Sigmoid colon (tissue), 7 donors: Measurements from ENCODE around the gene ZC3H13. TPM values are rescaled to one million over a fixed set of nuclear protein-coding genes. Genes with fewer than 3 reads are reported as not detected.

ENCODE experiments used
- DNase-seq: peaks from one replicate; pipeline ENCODE4 v3.0.0-alpha.2; 2019
- H3K27ac ChIP-seq, 4 donors: fragments of 200-600 bp; sonication (generic); one replicate each; pipeline ENCODE4 v1.5.1; 2016 to 2019; ENCODE audit warnings: mild to moderate bottlenecking in 1 of 4
- H3K27me3 ChIP-seq, 3 donors: fragments of 200-600 bp; sonication (generic); one replicate each; pipeline ENCODE4 v1.5.1; 2019; ENCODE audit warnings: mild to moderate bottlenecking in 1 of 3
- H3K36me3 ChIP-seq, 4 donors: fragments of 200-600 bp; sonication (generic); one replicate each; pipeline ENCODE4 v1.5.1; 2016 to 2019
- H3K4me1 ChIP-seq, 4 donors: fragments of 200-600 bp; sonication (generic); one replicate each; pipeline ENCODE4 v1.5.1; 2017 to 2019
- H3K4me3 ChIP-seq, 4 donors: fragments of 200-600 bp; sonication (generic); one replicate each; pipeline ENCODE4 v1.5.1; 2017 to 2019; ENCODE audit warnings: mild to moderate bottlenecking in 2 of 4, moderate library complexity in 1 of 4
- H3K9me3 ChIP-seq, 4 donors: fragments of 200-600 bp in 3 of 4; sonication (generic) in 3 of 4; one replicate each; pipeline versions ENCODE4 v1.5.1 to v1.6.1; 2013 to 2019
- CTCF ChIP-seq, 4 experiments: fragments of 450-650 bp in 3 of 4; fragments of 200-600 bp in 1 of 4; IDR thresholded peaks; one replicate each; pipeline ENCODE4 v1.5.1; 2016 to 2019; ENCODE audit warnings: antibody characterized with exemption in 4 of 4, mild to moderate bottlenecking in 3 of 4, moderate library complexity in 2 of 4
- EP300 ChIP-seq, 4 donors: sonication (generic); formaldehyde crosslinking; IDR thresholded peaks; one replicate each; pipeline ENCODE4 v1.6.1; 2017; ENCODE audit warnings: antibody characterized with exemption in 4 of 4
- POLR2A ChIP-seq, 2 donors: fragments of 450-650 bp; IDR thresholded peaks; one replicate each; pipeline ENCODE4 v1.6.1; 2016; ENCODE audit warnings: antibody characterized with exemption in 2 of 2, mild to moderate bottlenecking in 2 of 2, moderate library complexity in 2 of 2
- POLR2AphosphoS5 ChIP-seq, 4 donors: sonication (generic); formaldehyde crosslinking; IDR thresholded peaks; one replicate each; pipeline ENCODE4 v1.6.1; 2017; ENCODE audit warnings: antibody characterized with exemption in 4 of 4
- WGBS, 2 donors: extraction: QIAGEN DNeasy Blood & Tissue Kit; methylation state at CpG; one replicate each; pipeline ENCODE4 v1.1.7; 2013; 5-methylcytosine and 5-hydroxymethylcytosine counted together
- intact Hi-C: fragments of 100-400 bp; cut with DNase I; formaldehyde crosslinking; loops from one replicate; pipeline ENCODE4 v1.15.1; 2023
- polyA plus RNA-seq, 3 donors: library from polyadenylated mRNA; stranded (reverse); fragments of 200-250 nt; gene quantifications; one replicate each; pipeline ENCODE4 v1.2.3, GENCODE V29; 2013
- total RNA-seq, 4 donors: library from RNA; depleted of rRNA; stranded (reverse); fragments of >200 nt; gene quantifications; one replicate each; pipeline ENCODE4 v1.1.0, GENCODE V29; 2016
- donor health status: healthy with polysubstance abuse.
- donor health status: Bipolar disorder and iron deficiency.
- donor health status: healthy.

Gene ZC3H13
- total and polyA plus RNA-seq, 7 donors: 5.8 to 45.3 (median 30.9) TPM

- Histone ChIP-seq H3K27me3 (no peaks in the 10 kb centered on the region), H3K27ac (no peak overlapping the region), H3K36me3 (peaks cover 0 to 88% (median 11%) of the 10 kb centered on the region in 4 donors), H3K4me1 (no peaks in the 10 kb centered on the region), H3K4me3 (no peak overlapping the region), H3K9me3 (no peaks in the 10 kb centered on the region)
- WGBS, 2 donors: 95 to 98% methylated on average over 2 of the region's 2 CpGs
- intact Hi-C loops: no loop called here
- no peak for TF ChIP-seq CTCF (IDR thresholded peaks at IDR 0.05)
- no peak for TF ChIP-seq EP300 (IDR thresholded peaks at IDR 0.05)
- no peak for TF ChIP-seq POLR2AphosphoS5 (IDR thresholded peaks at IDR 0.05)
- TF ChIP-seq POLR2A (IDR thresholded peaks at IDR 0.05): no peak
- DNase-seq: no peak
Observed at GRCh38 chr13:45974500-45974899, 78.0 kb downstream of the ZC3H13 start.

GRCh38 chr13:45967589-45967988 lies 85.0 kb downstream of the ZC3H13 start:
- TF ChIP-seq POLR2A (IDR thresholded peaks at IDR 0.05) (no peak), POLR2AphosphoS5 (IDR thresholded peaks at IDR 0.05) (no peak), EP300 (IDR thresholded peaks at IDR 0.05) (no peak), CTCF (IDR thresholded peaks at IDR 0.05) (no peak)
- H3K36me3 ChIP-seq: peaks cover 15 to 90% (median 36%) of the 10 kb centered on the region in 4 donors
- H3K4me1 ChIP-seq: no peaks in the 10 kb centered on the region
- 97 to 98% methylated on average over 16 of the region's 16 CpGs for WGBS, 2 donors
- no peaks in the 10 kb centered on the region for H3K9me3 ChIP-seq
- intact Hi-C loops: no loop called here
- no peak for DNase-seq
- no peak overlapping the region for H3K27ac ChIP-seq
- no peaks in the 10 kb centered on the region for H3K27me3 ChIP-seq
- H3K4me3 ChIP-seq: no peak overlapping the region

- DNase-seq: no peak
- TF ChIP-seq POLR2AphosphoS5 (IDR thresholded peaks at IDR 0.05) (no peak), CTCF (IDR thresholded peaks at IDR 0.05) (no peak), EP300 (IDR thresholded peaks at IDR 0.05) (no peak), POLR2A (IDR thresholded peaks at IDR 0.05) (no peak)
- WGBS, 2 donors: 92 to 95% methylated on average over 3 of the region's 3 CpGs
- Histone ChIP-seq H3K27me3 (no peaks in the 10 kb centered on the region), H3K4me3 (no peak overlapping the region), H3K36me3 (peaks cover 15 to 87% (median 36%) of the 10 kb centered on the region in 4 donors), H3K9me3 (no peaks in the 10 kb centered on the region), H3K4me1 (no peaks in the 10 kb centered on the region), H3K27ac (no peak overlapping the region)
- intact Hi-C loops: no loop called here
Observed at GRCh38 chr13:45966715-45967114, 85.8 kb downstream of the ZC3H13 start.

- TF ChIP-seq POLR2A (IDR thresholded peaks at IDR 0.05): no peak
- TF ChIP-seq CTCF (IDR thresholded peaks at IDR 0.05): no peak
- no peak for TF ChIP-seq EP300 (IDR thresholded peaks at IDR 0.05)
- TF ChIP-seq POLR2AphosphoS5 (IDR thresholded peaks at IDR 0.05): no peak
- H3K36me3 ChIP-seq: peaks cover 0 to 73% (median 19%) of the 10 kb centered on the region in 4 donors
- no peak for DNase-seq
- H3K4me1 ChIP-seq: no peaks in the 10 kb centered on the region
- WGBS, 2 donors: 81 to 86% methylated on average over 1 of the region's 1 CpG
- intact Hi-C loops: no loop called here
- H3K9me3 ChIP-seq: no peaks in the 10 kb centered on the region
- no peak overlapping the region for H3K4me3 ChIP-seq
- no peak overlapping the region for H3K27ac ChIP-seq
- H3K27me3 ChIP-seq: no peaks in the 10 kb centered on the region
Observed at GRCh38 chr13:45961468-45961867, 91.1 kb downstream of the ZC3H13 start.
